ENCODE measurements around the gene SKA1. TPM values are rescaled to one million over a fixed set of nuclear protein-coding genes. Genes with fewer than 3 reads are reported as not detected.
"Not testable (repeated sequence)": the region's sequence is repeated elsewhere in the genome, so short reads cannot be mapped to it uniquely, and the experiment has no call there.

SKA1 gene
- total and polyA plus RNA-seq, 2 donors (not counting 1 experiment from before 2014, with no cell fraction given), result 4.2 to 4.6 TPM

- no peak overlapping the region for H2AFZ ChIP-seq (ENCODE audit: low read length)
- H3K36me3 ChIP-seq (ENCODE audit: control insufficient read depth, insufficient read depth, low read length), result no peaks in the 10 kb centered on the region
- H3K27me3 ChIP-seq (ENCODE audit: control insufficient read depth, insufficient read depth, low read length), result no peaks in the 10 kb centered on the region
- H3K4me1 ChIP-seq (ENCODE audit: control insufficient read depth, extremely low read depth, insufficient read depth, low read length), result no peaks in the 10 kb centered on the region
- H3K9ac ChIP-seq (ENCODE audit: insufficient read depth, low read length), result no peak overlapping the region
- no peak overlapping the region for H3K4me3 ChIP-seq (replicated peaks in 1 of 4; ENCODE audit: control extremely low read depth in 1 of 4, insufficient read depth in 1 of 4, low read depth in 3 of 4, low read length in 4 of 4)
- no peak overlapping the region for H3K4me2 ChIP-seq (ENCODE audit: extremely low read depth, insufficient read depth, low read length)
- no peaks in the 10 kb centered on the region for H4K20me1 ChIP-seq (ENCODE audit: control insufficient read depth, extremely low read depth, insufficient read depth, low read length)
- no peaks in the 10 kb centered on the region for H3K79me2 ChIP-seq (ENCODE audit: control insufficient read depth, insufficient read depth, low read length)
- peak in 1 of 2 donors; percentile 3 for TF ChIP-seq CTCF (conservative IDR thresholded peaks at IDR 0.05 in 1 of 2, IDR thresholded peaks at IDR 0.05 in 1 of 2; ENCODE audit: low read depth in 1 of 2, low read length in 2 of 2)
- TF ChIP-seq EZH2 (IDR thresholded peaks at IDR 0.05; ENCODE audit: low read length, missing control alignments), result no peak
- H3K27ac ChIP-seq (ENCODE audit: insufficient read depth, low read length), result no peak overlapping the region
- no peak for DNase-seq (ENCODE audit: low read depth in 2 of 2)
- H3K9me3 ChIP-seq (ENCODE audit: control insufficient read depth, insufficient read depth, low read depth, low read length), result no peaks in the 10 kb centered on the region
Measured at GRCh38 chr18:50428531-50429206, 53.8 kb downstream of the SKA1 start.

GRCh38 chr18:50429207-50429948, 54.5 kb downstream of the SKA1 start:
- H3K27ac ChIP-seq (ENCODE audit: insufficient read depth, low read length), result no peak overlapping the region
- H3K79me2 ChIP-seq (ENCODE audit: control insufficient read depth, insufficient read depth, low read length), result no peaks in the 10 kb centered on the region
- H3K4me2 ChIP-seq (ENCODE audit: extremely low read depth, insufficient read depth, low read length), result no peak overlapping the region
- H3K4me3 ChIP-seq (replicated peaks in 1 of 4; ENCODE audit: control extremely low read depth in 1 of 4, insufficient read depth in 1 of 4, low read depth in 3 of 4, low read length in 4 of 4), result no peak overlapping the region
- no peak overlapping the region for H2AFZ ChIP-seq (ENCODE audit: low read length)
- H3K4me1 ChIP-seq (ENCODE audit: control insufficient read depth, extremely low read depth, insufficient read depth, low read length), result no peaks in the 10 kb centered on the region
- DNase-seq (ENCODE audit: low read depth in 2 of 2), result peak in 1 of 2 donors; percentile 45
- TF ChIP-seq CTCF (conservative IDR thresholded peaks at IDR 0.05 in 1 of 2, IDR thresholded peaks at IDR 0.05 in 1 of 2; ENCODE audit: low read depth in 1 of 2, low read length in 2 of 2), result peak; percentile 32 to 50
- TF ChIP-seq EZH2 (IDR thresholded peaks at IDR 0.05; ENCODE audit: low read length, missing control alignments), result no peak
- H3K9ac ChIP-seq (ENCODE audit: insufficient read depth, low read length), result no peak overlapping the region
- no peaks in the 10 kb centered on the region for H3K27me3 ChIP-seq (ENCODE audit: control insufficient read depth, insufficient read depth, low read length)
- no peaks in the 10 kb centered on the region for H3K9me3 ChIP-seq (ENCODE audit: control insufficient read depth, insufficient read depth, low read depth, low read length)
- no peaks in the 10 kb centered on the region for H4K20me1 ChIP-seq (ENCODE audit: control insufficient read depth, extremely low read depth, insufficient read depth, low read length)
- H3K36me3 ChIP-seq (ENCODE audit: control insufficient read depth, insufficient read depth, low read length), result no peaks in the 10 kb centered on the region

GRCh38 chr18:50432915-50433314, 58.1 kb downstream of the SKA1 start:
- Histone ChIP-seq H3K36me3 (ENCODE audit: control insufficient read depth, insufficient read depth, low read length) (no peaks in the 10 kb centered on the region), H3K4me1 (ENCODE audit: control insufficient read depth, extremely low read depth, insufficient read depth, low read length) (no peaks in the 10 kb centered on the region), H3K9me3 (ENCODE audit: control insufficient read depth, insufficient read depth, low read depth, low read length) (no peaks in the 10 kb centered on the region), H3K27ac (ENCODE audit: insufficient read depth, low read length) (no peak overlapping the region), H2AFZ (ENCODE audit: low read length) (no peak overlapping the region), H4K20me1 (ENCODE audit: control insufficient read depth, extremely low read depth, insufficient read depth, low read length) (no peaks in the 10 kb centered on the region), H3K4me2 (ENCODE audit: extremely low read depth, insufficient read depth, low read length) (no peak overlapping the region), H3K79me2 (ENCODE audit: control insufficient read depth, insufficient read depth, low read length) (no peaks in the 10 kb centered on the region), H3K4me3 (replicated peaks in 1 of 4; ENCODE audit: control extremely low read depth in 1 of 4, insufficient read depth in 1 of 4, low read depth in 3 of 4, low read length in 4 of 4) (no peak overlapping the region), H3K27me3 (ENCODE audit: control insufficient read depth, insufficient read depth, low read length) (no peaks in the 10 kb centered on the region), H3K9ac (ENCODE audit: insufficient read depth, low read length) (no peak overlapping the region)
- DNase-seq (ENCODE audit: low read depth in 2 of 2), result no peak
- TF ChIP-seq EZH2 (IDR thresholded peaks at IDR 0.05; ENCODE audit: low read length, missing control alignments) (no peak), CTCF (conservative IDR thresholded peaks at IDR 0.05 in 1 of 2, IDR thresholded peaks at IDR 0.05 in 1 of 2; ENCODE audit: low read depth in 1 of 2, low read length in 2 of 2) (no peak)

- not testable (repeated sequence) for H3K4me3 ChIP-seq (replicated peaks in 1 of 4; ENCODE audit: control extremely low read depth in 1 of 4, insufficient read depth in 1 of 4, low read depth in 3 of 4, low read length in 4 of 4); H3K4me1 ChIP-seq (ENCODE audit: control insufficient read depth, extremely low read depth, insufficient read depth, low read length); H3K27me3 ChIP-seq (ENCODE audit: control insufficient read depth, insufficient read depth, low read length); H4K20me1 ChIP-seq (ENCODE audit: control insufficient read depth, extremely low read depth, insufficient read depth, low read length); H3K27ac ChIP-seq (ENCODE audit: insufficient read depth, low read length); H3K79me2 ChIP-seq (ENCODE audit: control insufficient read depth, insufficient read depth, low read length); H3K4me2 ChIP-seq (ENCODE audit: extremely low read depth, insufficient read depth, low read length); H3K36me3 ChIP-seq (ENCODE audit: control insufficient read depth, insufficient read depth, low read length); H3K9ac ChIP-seq (ENCODE audit: insufficient read depth, low read length); H2AFZ ChIP-seq (ENCODE audit: low read length); H3K9me3 ChIP-seq (ENCODE audit: control insufficient read depth, insufficient read depth, low read depth, low read length); DNase-seq (ENCODE audit: low read depth in 2 of 2)
Measured at GRCh38 chr18:50436742-50437141, 61.9 kb downstream of the SKA1 start.

All from fibroblast of lung (primary cell).